C4-2B (cell line): Measurements from ENCODE around the gene DSC1.

ENCODE experiments used
- CTCF ChIP-seq: fragments of 450-650 bp; conservative IDR thresholded peaks from 2 replicates; pipeline ENCODE4 v1.5.1; 2017; ENCODE audit warnings: mild to moderate bottlenecking
- ZFX ChIP-seq: fragments of 450-650 bp; IDR thresholded peaks from 2 replicates; pipeline ENCODE4 v1.6.1; 2017

- TF ChIP-seq CTCF (no peak), ZFX (no peak)
These were observed 63.8 kb downstream of the DSC1 start for GRCh38 chr18:31098878-31099277.
